ENCODE results near the gene UBTD2. TPM values are rescaled to one million over a fixed set of nuclear protein-coding genes. Genes with fewer than 3 reads are reported as not detected.

UBTD2 gene
- total RNA-seq, 3 donors from 2014 or later (not counting 1 experiment from before 2014, with no cell fraction given) = 1.7 to 3.3 (median 2.6) TPM

- no peaks in the 10 kb centered on the region for H3K27me3 ChIP-seq (ENCODE audit: control insufficient read depth, insufficient read depth, low read length)
- no peaks in the 10 kb centered on the region for H3K36me3 Mint-ChIP-seq
- H3K27ac Mint-ChIP-seq = no peak overlapping the region
- no peaks in the 10 kb centered on the region for H3K9me3 ChIP-seq (ENCODE audit: control insufficient read depth, insufficient read depth, low read length)
- H3K4me1 Mint-ChIP-seq = no peaks in the 10 kb centered on the region
- no peak overlapping the region for H3K27ac ChIP-seq (ENCODE audit: low read length)
- no peak overlapping the region for H3K4me3 Mint-ChIP-seq
- H3K36me3 ChIP-seq (ENCODE audit: control insufficient read depth, insufficient read depth, low read length) = no peaks in the 10 kb centered on the region
- TF ChIP-seq CTCF (IDR thresholded peaks at IDR 0.05) = no peak
- intact Hi-C loops (cut with micrococcal nuclease) = no loop called here
- no peaks in the 10 kb centered on the region for H3K9me3 Mint-ChIP-seq
- no peak for ATAC-seq
- no peak overlapping the region for H3K4me3 ChIP-seq (ENCODE audit: low read length)
- H3K27me3 Mint-ChIP-seq (ENCODE audit: low read depth in 2 of 2) = no peaks in the 10 kb centered on the region
- no peaks in the 10 kb centered on the region for H3K4me1 ChIP-seq (ENCODE audit: control insufficient read depth, insufficient read depth, low read length)
- no peak for DNase-seq
Measured at GRCh38 chr5:172321593-172321992, 38.0 kb upstream of the UBTD2 start.

- DNase-seq (no peak), ATAC-seq (no peak)
- H3K4me3 ChIP-seq (ENCODE audit: low read length) = no peak overlapping the region
- no peak overlapping the region for H3K4me3 Mint-ChIP-seq
- H3K27ac Mint-ChIP-seq = no peak overlapping the region
- H3K27me3 ChIP-seq (ENCODE audit: control insufficient read depth, insufficient read depth, low read length) = no peaks in the 10 kb centered on the region
- no peaks in the 10 kb centered on the region for H3K9me3 ChIP-seq (ENCODE audit: control insufficient read depth, insufficient read depth, low read length)
- H3K4me1 ChIP-seq (ENCODE audit: control insufficient read depth, insufficient read depth, low read length) = no peaks in the 10 kb centered on the region
- 77% methylated on average over 4 of the region's 4 CpGs for WGBS (ENCODE audit: insufficient coverage)
- no peaks in the 10 kb centered on the region for H3K36me3 ChIP-seq (ENCODE audit: control insufficient read depth, insufficient read depth, low read length)
- no peaks in the 10 kb centered on the region for H3K9me3 Mint-ChIP-seq
- H3K4me1 Mint-ChIP-seq = no peaks in the 10 kb centered on the region
- no peaks in the 10 kb centered on the region for H3K27me3 Mint-ChIP-seq (ENCODE audit: low read depth in 2 of 2)
- intact Hi-C loops (cut with micrococcal nuclease) = no loop called here
- no peaks in the 10 kb centered on the region for H3K36me3 Mint-ChIP-seq
- H3K27ac ChIP-seq (ENCODE audit: low read length) = no peak overlapping the region
- TF ChIP-seq CTCF (IDR thresholded peaks at IDR 0.05) = no peak
Measured at GRCh38 chr5:172319708-172320441, 36.3 kb upstream of the UBTD2 start.

GRCh38 chr5:172315587-172316493, 32.3 kb upstream of the UBTD2 start:
- Histone ChIP-seq H3K27me3 (ENCODE audit: control insufficient read depth, insufficient read depth, low read length) (no peaks in the 10 kb centered on the region), H3K4me1 (ENCODE audit: control insufficient read depth, insufficient read depth, low read length) (no peaks in the 10 kb centered on the region), H3K36me3 (ENCODE audit: control insufficient read depth, insufficient read depth, low read length) (no peaks in the 10 kb centered on the region), H3K27ac (ENCODE audit: low read length) (no peak overlapping the region), H3K9me3 (ENCODE audit: control insufficient read depth, insufficient read depth, low read length) (no peaks in the 10 kb centered on the region), H3K4me3 (ENCODE audit: low read length) (no peak overlapping the region)
- Mint-ChIP-seq H3K4me1 (no peaks in the 10 kb centered on the region), H3K4me3 (no peak overlapping the region), H3K27me3 (ENCODE audit: low read depth in 2 of 2) (no peaks in the 10 kb centered on the region), H3K27ac (no peak overlapping the region), H3K36me3 (no peaks in the 10 kb centered on the region), H3K9me3 (no peaks in the 10 kb centered on the region)
- ATAC-seq = no peak
- TF ChIP-seq CTCF (IDR thresholded peaks at IDR 0.05) = no peak
- intact Hi-C loops (cut with micrococcal nuclease) = no loop called here
- no peak for DNase-seq
- 95% methylated on average over 11 of the region's 11 CpGs for WGBS (ENCODE audit: insufficient coverage)

All from natural killer cell (primary cell).